BLaER1 treated with 17β-estradiol and CSF1 and Interleukin-3, amounts not matched to agents 10 nM and 100 nM (cell line): Measurements from ENCODE around the gene AUP1.
A peak's percentile ranks its signal among the peaks of the same experiment; 100 is the strongest.

Experiments
- H3K27ac ChIP-seq, 11 experiments: shearing (Covaris generic); formaldehyde crosslinking; 2 replicates each; pipeline ENCODE4 v1.8.1; 2022
- H3K27me3 ChIP-seq, 11 experiments: shearing (Covaris generic); formaldehyde crosslinking; 2 replicates each; pipeline ENCODE4 v1.8.1; 2022
- H3K36me3 ChIP-seq, 11 experiments: shearing (Covaris generic); formaldehyde crosslinking; 2 replicates each; pipeline ENCODE4 v1.8.1; 2022
- H3K4me1 ChIP-seq, 10 experiments: shearing (Covaris generic); formaldehyde crosslinking; 2 replicates each; pipeline ENCODE4 v1.8.1; 2022
- H3K4me2 ChIP-seq, 11 experiments: shearing (Covaris generic); formaldehyde crosslinking; 2 replicates each; pipeline ENCODE4 v1.8.1; 2022
- H3K4me3 ChIP-seq, 10 experiments: shearing (Covaris generic); formaldehyde crosslinking; 2 replicates each; pipeline ENCODE4 v1.8.1; 2022
- H3K9ac ChIP-seq, 11 experiments: shearing (Covaris generic); formaldehyde crosslinking; 2 replicates each; pipeline ENCODE4 v1.8.1; 2022
- H3K9me3 ChIP-seq, 11 experiments: shearing (Covaris generic); formaldehyde crosslinking; replicated peaks in 1 of 11; 2 replicates each; pipeline ENCODE4 v1.8.1; 2022
- H4K20me1 ChIP-seq, 11 experiments: shearing (Covaris generic); formaldehyde crosslinking; 2 replicates each; pipeline ENCODE4 v1.8.1; 2022
- Cebpa-rat ChIP-seq, 11 experiments: shearing (Covaris generic); IDR thresholded peaks; 2 replicates each; pipeline ENCODE4 v1.8.1; 2022

The AUP1 gene

GRCh38 chr2:74553892-74554819 lies 24.6 kb upstream of the AUP1 start, which contains the start of the genes DOK1 and LOXL3:
Gene DOK1 (plus strand): TSS chr2:74554720. CDS start chr2:74554755, 35 bp downstream.
Gene LOXL3 (minus strand): TSS chr2:74553942. CDS start chr2:74552634, 1,308 bp downstream.
- Histone ChIP-seq H4K20me1 (peaks cover 0 to 23% (median 12%) of the 10 kb centered on the region in 11 experiments; a peak in 11 of 22 replicates), H3K27ac (peak within 1 kb of the TSS; percentile 81 to 92 (median 83)), H3K9ac (peak within 1 kb of the TSS; percentile 83 to 93 (median 86)), H3K4me1 (peaks cover 34 to 57% (median 44%) of the 10 kb centered on the region in 10 experiments), H3K4me2 (peak within 1 kb of the TSS; percentile 91 to 100 (median 98)), H3K36me3 (peaks cover 0 to 59% (median 21%) of the 10 kb centered on the region in 11 experiments; a peak in 21 of 22 replicates), H3K27me3 (peaks cover 22 to 31% (median 27%) of the 10 kb centered on the region in 11 experiments), H3K9me3 (peaks cover 9 to 16% (median 12%) of the 10 kb centered on the region in 11 experiments), H3K4me3 (peak within 1 kb of the TSS; percentile 78 to 97 (median 86))
- no peak for TF ChIP-seq Cebpa-rat (IDR thresholded peaks at IDR 0.05)

GRCh38 chr2:74552914-74553811 lies 23.7 kb upstream of the AUP1 start:
- peak overlapping the region; percentile 68 to 100 (median 98) for H3K4me2 ChIP-seq
- H3K4me1 ChIP-seq = peaks cover 34 to 49% (median 43%) of the 10 kb centered on the region in 10 experiments

GRCh38 chr2:74551942-74552913 lies 22.7 kb upstream of the AUP1 start:
- Histone ChIP-seq H3K27ac (peak overlapping the region in 8 of 11 experiments; percentile 6 to 92 (median 83); a peak in 13 of 22 replicates), H3K4me1 (peaks cover 34 to 48% (median 40%) of the 10 kb centered on the region in 10 experiments), H3K4me3 (peak overlapping the region in 1 of 10 experiments; percentile 80; a peak in 1 of 20 replicates), H3K9me3 (peaks cover 19 to 26% (median 22%) of the 10 kb centered on the region in 11 experiments), H3K27me3 (peaks cover 42 to 50% (median 46%) of the 10 kb centered on the region in 11 experiments), H3K36me3 (peaks cover 0 to 47% (median 20%) of the 10 kb centered on the region in 11 experiments; a peak in 21 of 22 replicates), H3K4me2 (peak overlapping the region; percentile 68 to 100 (median 98)), H3K9ac (peak overlapping the region in 8 of 11 experiments; percentile 10 to 60 (median 24); a peak in 11 of 22 replicates), H4K20me1 (peaks cover 0 to 22% (median 12%) of the 10 kb centered on the region in 11 experiments; a peak in 11 of 22 replicates)
- no peak for TF ChIP-seq Cebpa-rat (IDR thresholded peaks at IDR 0.05)

More at GRCh38 chr2:74552914-74553811, 23.7 kb upstream of the AUP1 start:
- H3K9ac ChIP-seq = peak overlapping the region; percentile 83 to 93 (median 86); a peak in 18 of 22 replicates
- H3K4me3 ChIP-seq = peak overlapping the region; percentile 78 to 97 (median 86); a peak in 19 of 20 replicates
- H3K36me3 ChIP-seq = peaks cover 0 to 56% (median 21%) of the 10 kb centered on the region in 11 experiments; a peak in 21 of 22 replicates
- TF ChIP-seq Cebpa-rat (IDR thresholded peaks at IDR 0.05) = no peak
- peak overlapping the region in 10 of 11 experiments; percentile 81 to 92 (median 83); a peak in 17 of 22 replicates for H3K27ac ChIP-seq
- peaks cover 32 to 41% (median 37%) of the 10 kb centered on the region in 11 experiments for H3K27me3 ChIP-seq
- H3K9me3 ChIP-seq = peaks cover 19 to 26% (median 21%) of the 10 kb centered on the region in 11 experiments
- peaks cover 0 to 23% (median 12%) of the 10 kb centered on the region in 11 experiments; a peak in 11 of 22 replicates for H4K20me1 ChIP-seq

- Histone ChIP-seq H3K4me1 (peaks cover 29 to 41% (median 38%) of the 10 kb centered on the region in 10 experiments), H4K20me1 (peaks cover 0 to 16% (median 7%) of the 10 kb centered on the region in 11 experiments; a peak in 9 of 22 replicates), H3K27me3 (peaks cover 47 to 54% (median 53%) of the 10 kb centered on the region in 11 experiments), H3K36me3 (peaks cover 0 to 40% (median 13%) of the 10 kb centered on the region in 11 experiments; a peak in 21 of 22 replicates), H3K27ac (no peak overlapping the region), H3K4me2 (peak overlapping the region in 9 of 11 experiments; percentile 78 to 100 (median 98); a peak in 16 of 22 replicates), H3K4me3 (no peak overlapping the region), H3K9ac (no peak overlapping the region), H3K9me3 (peaks cover 19 to 26% (median 22%) of the 10 kb centered on the region in 11 experiments)
- no peak for TF ChIP-seq Cebpa-rat (IDR thresholded peaks at IDR 0.05)
These were observed 22.0 kb upstream of the AUP1 start for GRCh38 chr2:74551530-74551929.

- peaks cover 20 to 29% (median 27%) of the 10 kb centered on the region in 10 experiments for H3K4me1 ChIP-seq
- TF ChIP-seq Cebpa-rat (IDR thresholded peaks at IDR 0.05) = no peak
- no peak overlapping the region for H3K4me2 ChIP-seq
- peaks cover 0 to 3% (median 0%) of the 10 kb centered on the region in 11 experiments; a peak in 3 of 22 replicates for H4K20me1 ChIP-seq
- no peak overlapping the region for H3K9ac ChIP-seq
- H3K4me3 ChIP-seq = no peak overlapping the region
- H3K36me3 ChIP-seq = peaks cover 0 to 31% (median 6%) of the 10 kb centered on the region in 11 experiments; a peak in 11 of 22 replicates
- peaks cover 19 to 26% (median 22%) of the 10 kb centered on the region in 11 experiments for H3K9me3 ChIP-seq
- no peak overlapping the region for H3K27ac ChIP-seq
- H3K27me3 ChIP-seq = peaks cover 54 to 67% (median 65%) of the 10 kb centered on the region in 11 experiments
These were observed 20.7 kb upstream of the AUP1 start for GRCh38 chr2:74550231-74550630.

GRCh38 chr2:74548900-74549826 lies 19.7 kb upstream of the AUP1 start:
- Histone ChIP-seq H3K27me3 (peaks cover 54 to 73% (median 66%) of the 10 kb centered on the region in 11 experiments), H4K20me1 (no peaks in the 10 kb centered on the region), H3K4me3 (peak overlapping the region in 5 of 10 experiments; percentile 19 to 44 (median 28); a peak in 8 of 20 replicates), H3K27ac (no peak overlapping the region), H3K4me1 (peaks cover 20 to 26% (median 25%) of the 10 kb centered on the region in 10 experiments), H3K9ac (no peak overlapping the region), H3K9me3 (peaks cover 19 to 26% (median 22%) of the 10 kb centered on the region in 11 experiments), H3K36me3 (peaks cover 0 to 31% (median 6%) of the 10 kb centered on the region in 11 experiments; a peak in 11 of 22 replicates), H3K4me2 (no peak overlapping the region)
- TF ChIP-seq Cebpa-rat (IDR thresholded peaks at IDR 0.05) = no peak
